AG08396 (cell line): ENCODE data around the gene DPEP2.
"Not testable (repeated sequence)": the region's sequence is repeated elsewhere in the genome, so short reads cannot be mapped to it uniquely, and the experiment has no call there.

ENCODE experiments used
- DNase-seq: peaks from one replicate; pipeline ENCODE4 v3.0.0; 2012; ENCODE audit warnings: low spot score, mixed read lengths

Gene DPEP2, protein sequence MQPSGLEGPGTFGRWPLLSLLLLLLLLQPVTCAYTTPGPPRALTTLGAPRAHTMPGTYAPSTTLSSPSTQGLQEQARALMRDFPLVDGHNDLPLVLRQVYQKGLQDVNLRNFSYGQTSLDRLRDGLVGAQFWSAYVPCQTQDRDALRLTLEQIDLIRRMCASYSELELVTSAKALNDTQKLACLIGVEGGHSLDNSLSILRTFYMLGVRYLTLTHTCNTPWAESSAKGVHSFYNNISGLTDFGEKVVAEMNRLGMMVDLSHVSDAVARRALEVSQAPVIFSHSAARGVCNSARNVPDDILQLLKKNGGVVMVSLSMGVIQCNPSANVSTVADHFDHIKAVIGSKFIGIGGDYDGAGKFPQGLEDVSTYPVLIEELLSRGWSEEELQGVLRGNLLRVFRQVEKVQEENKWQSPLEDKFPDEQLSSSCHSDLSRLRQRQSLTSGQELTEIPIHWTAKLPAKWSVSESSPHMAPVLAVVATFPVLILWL

GRCh38 chr16:67998779-67999688 is at the start of gene DPEP2:
TSS of gene DPEP2 (minus strand) at chr16:67999484. CDS start at chr16:67993212, 6,272 bp downstream.
- DNase-seq, result not testable (repeated sequence)

GRCh38 chr16:68047987-68048386 is 48.7 kb upstream of the DPEP2 start:
- no peak for DNase-seq

GRCh38 chr16:68046106-68046505 is 46.8 kb upstream of the DPEP2 start:
- no peak for DNase-seq

DNA sequence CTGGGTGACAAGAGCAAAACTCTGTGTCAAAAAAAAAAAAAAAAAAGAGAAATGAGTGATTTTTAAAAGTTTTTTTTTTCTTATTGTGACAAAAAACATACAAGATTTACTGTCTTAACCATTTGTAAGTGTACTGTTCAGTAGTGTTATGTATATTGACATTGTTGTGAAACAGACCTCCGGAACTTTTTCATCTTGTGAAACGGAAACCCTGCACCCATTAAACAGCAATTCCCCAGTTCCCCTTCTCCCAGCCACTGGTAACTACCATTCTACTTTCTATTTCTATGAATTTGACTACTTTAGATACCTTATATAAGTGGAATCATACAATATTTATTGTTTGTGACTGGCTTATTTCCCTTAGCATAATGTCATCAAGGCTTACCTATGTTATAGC is 42.5 kb upstream of the DPEP2 start:
- DNase-seq, result no peak

- peak; percentile 76 for DNase-seq
These were observed 41.4 kb upstream of the DPEP2 start for GRCh38 chr16:68040506-68041288.

DNA sequence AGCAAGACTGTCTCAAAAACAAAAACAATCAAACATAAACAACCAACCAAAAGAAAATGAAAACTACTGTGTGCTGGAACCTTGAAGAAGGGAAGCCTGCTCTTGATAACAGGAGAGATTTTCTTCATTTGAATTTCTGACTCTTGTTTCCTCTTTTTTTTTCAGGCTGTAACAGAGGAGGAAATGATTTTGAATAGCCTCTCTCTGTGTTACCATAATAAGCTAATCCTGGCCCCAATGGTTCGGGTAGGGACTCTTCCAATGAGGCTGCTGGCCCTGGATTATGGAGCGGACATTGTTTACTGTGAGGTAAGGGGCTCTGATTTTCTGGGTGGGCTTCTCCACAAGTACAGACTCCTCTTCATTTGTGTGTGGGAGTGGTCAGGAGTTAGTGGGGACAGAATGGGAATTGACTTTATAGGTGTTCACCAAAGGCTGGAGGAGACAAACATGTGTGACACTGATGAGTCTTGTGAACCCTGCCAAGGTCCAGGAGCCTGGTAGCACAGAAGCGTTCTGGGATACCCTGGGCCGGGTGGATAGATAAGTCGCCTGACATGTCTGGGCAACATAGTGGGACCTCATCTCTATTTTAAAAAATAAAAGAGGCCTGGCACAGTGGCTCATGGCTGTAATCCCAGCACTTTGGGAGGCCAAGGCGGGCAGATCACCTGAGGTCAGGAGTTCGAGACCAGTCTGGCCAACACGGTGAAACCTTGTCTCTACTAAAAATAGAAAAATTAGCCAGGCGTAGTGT is 38.7 kb upstream of the DPEP2 start:
- DNase-seq, result no peak

GRCh38 chr16:68035227-68035626 is 35.9 kb upstream of the DPEP2 start:
- DNase-seq, result no peak

DNA sequence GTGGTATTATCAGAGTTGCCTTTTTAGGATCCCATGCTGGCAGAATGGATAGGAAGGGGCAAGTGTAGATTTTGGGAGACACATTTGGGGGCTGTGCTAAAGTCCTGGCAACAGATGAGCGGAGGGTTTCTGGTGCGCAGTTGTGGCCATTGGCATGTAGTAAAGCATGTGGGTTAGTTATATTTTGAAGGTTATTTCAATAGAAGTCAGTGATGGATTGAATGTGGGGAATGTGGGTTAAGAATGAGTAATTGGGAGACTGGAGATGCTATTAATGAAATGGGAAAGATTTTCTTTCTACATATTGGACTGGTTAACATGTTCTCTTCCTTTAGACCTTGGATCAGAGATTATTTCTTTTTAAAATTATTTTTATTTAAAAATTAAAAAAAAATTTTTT is 33.8 kb upstream of the DPEP2 start:
- no peak for DNase-seq

GRCh38 chr16:68031951-68032350 is 32.7 kb upstream of the DPEP2 start:
- no peak for DNase-seq

- DNase-seq, result not testable (repeated sequence)
These were observed 30.8 kb upstream of the DPEP2 start for GRCh38 chr16:68030108-68030507.

GRCh38 chr16:68028996-68029395 is 29.7 kb upstream of the DPEP2 start:
- DNase-seq, result no peak

DNA sequence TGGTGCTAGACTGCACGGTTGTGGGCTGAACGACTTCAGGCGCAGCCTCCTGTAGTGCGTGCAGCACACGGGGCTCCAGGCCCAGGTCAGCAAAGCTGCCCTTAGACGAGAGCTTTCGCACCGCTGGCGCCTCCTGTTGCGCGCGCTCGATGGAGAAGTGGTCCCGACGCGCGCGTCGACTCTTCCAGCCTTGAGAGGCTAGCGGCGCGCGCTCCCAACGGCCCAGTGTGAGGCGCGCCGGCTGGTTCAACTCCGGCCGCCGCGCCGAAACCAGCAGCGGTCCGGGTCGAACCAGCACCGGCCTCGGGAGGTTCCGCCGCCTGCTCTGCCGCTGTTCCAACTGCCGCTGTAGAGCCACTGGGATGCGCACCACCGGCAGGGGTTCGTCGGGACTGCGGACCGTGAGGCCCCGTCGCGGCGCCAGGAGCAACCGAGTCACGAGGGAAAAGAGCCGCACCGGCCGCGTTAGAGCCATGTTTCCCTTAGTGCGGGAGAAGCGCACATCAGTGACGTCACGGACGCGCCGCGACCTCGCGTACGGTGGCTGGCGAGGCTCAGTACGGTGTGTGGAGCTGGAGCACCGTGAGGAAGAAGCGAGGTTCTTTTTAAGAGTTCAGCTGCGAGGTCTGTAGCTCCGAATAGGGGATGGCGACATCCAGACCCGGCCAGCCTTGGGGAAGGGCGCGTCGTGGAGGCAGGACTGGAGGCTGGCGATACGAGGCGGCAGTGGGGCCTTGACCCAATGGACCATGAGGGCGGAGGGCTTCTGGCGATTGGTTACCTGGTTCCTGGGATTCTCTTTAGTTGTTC is 23.6 kb upstream of the DPEP2 start, which contains the start of the genes DDX28 and DUS2:
Gene DDX28, minus strand, starts transcription at position 505 of the 810 bp plus-strand sequence. Its CDS starts 30 bp downstream, at position 475.
Gene DUS2, plus strand, starts transcription at position 557 of the 810 bp plus-strand sequence. CDS start 14,740 bp downstream, outside the sequence.
- peak; percentile 93 for DNase-seq

DNA sequence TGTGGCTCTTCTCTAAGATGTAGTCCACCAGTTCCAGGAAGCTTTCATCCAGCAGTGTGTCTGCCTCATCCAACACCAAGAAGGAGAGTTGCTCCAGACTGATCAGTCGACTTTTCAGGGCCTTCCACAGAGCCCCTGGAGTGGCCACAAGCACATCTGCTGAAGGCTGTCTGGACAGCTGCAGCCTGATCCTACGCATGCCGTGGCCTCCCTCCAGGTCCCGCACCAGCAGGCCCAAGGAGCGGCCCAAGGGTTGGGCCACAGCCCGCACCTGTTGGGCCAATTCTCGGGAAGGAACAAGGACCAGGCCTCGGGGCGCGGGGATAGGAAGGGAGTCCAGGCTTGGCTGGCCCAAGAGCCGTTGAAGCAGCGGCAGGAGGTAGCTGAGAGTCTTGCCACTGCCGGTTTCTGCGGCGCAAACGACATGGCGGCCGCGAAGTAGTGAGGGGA is 23.0 kb upstream of the DPEP2 start:
- DNase-seq, result no peak

GRCh38 chr16:68021490-68021889 is 22.2 kb upstream of the DPEP2 start:
- DNase-seq, result no peak

GRCh38 chr16:68019167-68019680 is 19.9 kb upstream of the DPEP2 start:
- no peak for DNase-seq

GRCh38 chr16:68015681-68016080 is 16.4 kb upstream of the DPEP2 start, which contains the start of gene DPEP2NB:
TSS of gene DPEP2NB (minus strand) at chr16:68015911. CDS start at chr16:68015770, 141 bp downstream.
- DNase-seq, result no peak

DNA sequence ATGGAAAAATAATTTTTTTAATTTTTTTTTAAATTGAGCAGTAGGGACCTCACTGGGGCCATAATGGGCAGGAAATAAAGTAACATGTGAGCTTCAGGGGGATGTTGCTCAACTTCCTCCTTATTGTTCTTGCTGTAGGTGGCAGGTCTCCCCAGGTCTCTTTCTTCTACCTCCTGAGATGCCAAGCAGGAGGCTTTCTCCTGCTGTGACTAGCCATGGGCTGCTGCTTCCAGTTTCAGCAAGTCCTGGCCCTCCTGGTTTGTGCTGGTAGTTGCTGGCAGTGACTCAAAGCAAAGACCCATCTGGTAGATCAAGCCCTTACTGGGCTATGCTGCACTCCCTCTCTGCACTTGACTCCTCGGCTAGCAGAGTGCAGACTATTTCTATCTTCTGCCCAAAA is 14.2 kb upstream of the DPEP2 start:
- DNase-seq, result no peak

DNA sequence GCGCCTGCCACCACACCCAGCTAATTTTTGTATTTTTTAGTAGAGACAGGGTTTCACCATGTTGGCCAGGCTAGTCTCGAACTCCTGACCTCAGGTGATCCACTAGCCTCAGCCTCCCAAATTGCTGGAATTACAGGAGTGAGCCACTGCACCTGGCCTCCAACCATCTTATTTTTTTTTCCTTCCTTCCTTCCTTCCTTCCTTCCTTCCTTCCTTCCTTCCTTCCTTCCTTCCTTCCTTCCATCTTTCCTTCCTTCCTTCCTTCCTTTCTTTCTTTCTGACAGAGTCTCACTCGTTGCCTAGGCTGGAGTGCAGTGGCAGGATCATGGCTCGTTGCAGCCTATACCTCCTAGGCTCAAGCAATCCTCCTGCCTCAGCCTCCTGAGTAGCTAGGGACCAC is 10.6 kb upstream of the DPEP2 start:
- DNase-seq, result not testable (repeated sequence)

DNA sequence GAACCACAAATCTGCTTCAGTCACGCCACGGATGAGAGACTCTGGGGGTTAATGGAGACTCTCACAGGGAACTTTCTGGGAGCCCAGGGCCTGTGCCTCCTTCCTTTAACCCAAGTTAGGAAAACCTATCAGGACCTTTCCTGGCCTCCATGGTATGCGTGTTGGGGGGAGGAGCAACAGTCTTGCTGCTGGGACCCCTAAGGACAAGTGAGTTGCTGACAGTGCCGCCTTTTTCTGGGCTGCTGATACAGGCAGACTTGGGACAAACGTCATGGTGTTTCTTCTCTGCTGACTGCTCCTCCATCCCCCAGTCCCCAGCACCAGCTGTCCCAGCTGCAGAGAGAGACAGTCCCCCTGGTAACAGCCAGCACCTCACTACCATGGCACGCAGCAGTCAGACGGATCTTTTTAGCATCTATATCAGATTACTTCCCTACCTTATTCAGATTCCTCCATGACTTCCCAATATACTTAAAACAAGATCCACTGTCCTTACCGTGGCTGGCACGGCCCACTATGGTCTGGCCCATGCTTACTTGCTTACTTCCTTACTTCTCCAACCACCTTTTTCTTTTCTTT is 10.0 kb upstream of the DPEP2 start:
- peak; percentile 6 for DNase-seq
